Thyroid gland (tissue), 4 donors: ENCODE data around the gene STIM1. TPM values are rescaled to one million over a fixed set of nuclear protein-coding genes. Genes with fewer than 3 reads are reported as not detected.
A peak's percentile ranks its signal among the peaks of the same experiment; 100 is the strongest.

Experiments
- DNase-seq, 2 donors: peaks; one replicate each; pipeline ENCODE4 v3.0.0-alpha.2; 2019
- H3K27ac ChIP-seq, 3 donors: fragments of 200-600 bp; sonication (generic); 1 replicate in 2 of 3; 2 replicates in 1 of 3; pipeline ENCODE4 v1.5.1; 2016 to 2019; ENCODE audit warnings: mild to moderate bottlenecking in 1 of 3, moderate library complexity in 1 of 3
- H3K27me3 ChIP-seq: fragments of 200-600 bp; sonication (generic); one replicate; pipeline ENCODE4 v1.5.1; 2019
- H3K36me3 ChIP-seq, 2 donors: fragments of 200-600 bp; sonication (generic); one replicate each; pipeline ENCODE4 v1.5.1; 2016 to 2019
- H3K4me1 ChIP-seq, 2 donors: fragments of 200-600 bp; sonication (generic); one replicate each; pipeline ENCODE4 v1.5.1; 2017 to 2019
- H3K4me3 ChIP-seq, 3 donors: fragments of 200-600 bp; sonication (generic); replicated peaks in 1 of 3; 1 replicate in 2 of 3; 2 replicates in 1 of 3; pipeline ENCODE4 v1.5.1; 2016; ENCODE audit warnings: mild to moderate bottlenecking in 1 of 3
- H3K9me3 ChIP-seq: fragments of 200-600 bp; sonication (generic); one replicate; pipeline ENCODE4 v1.5.1; 2017
- POLR2A ChIP-seq, 2 donors: fragments of 450-650 bp; IDR thresholded peaks; one replicate each; pipeline ENCODE4 v1.6.1; 2017; ENCODE audit warnings: antibody characterized with exemption in 2 of 2, mild to moderate bottlenecking in 2 of 2, moderate library complexity in 1 of 2
- WGBS, 2 donors: methylation state at CpG; one replicate each; pipeline ENCODE4 v1.1.5; 2017; 5-methylcytosine and 5-hydroxymethylcytosine counted together
- intact Hi-C: fragments of 100-400 bp; cut with DNase I; formaldehyde crosslinking; loops from one replicate; pipeline ENCODE4 v1.15.1; 2023
- total RNA-seq, 4 donors: library from RNA; depleted of rRNA; stranded (reverse); fragments of >200 nt; gene quantifications; one replicate each; pipeline ENCODE4 v1.2.3, GENCODE V29; 2016
- TF ChIP-seq, protein P1 (sequence below), 6 experiments: fragments of 200-600 bp in 3 of 6; fragments of 450-650 bp in 3 of 6; sonication (generic) in 3 of 6; IDR thresholded peaks; one replicate each; pipeline ENCODE4 v1.5.1; 2016 to 2019; ENCODE audit warnings: antibody characterized with exemption in 6 of 6, mild to moderate bottlenecking in 2 of 6, inconsistent platforms in 1 of 6, moderate library complexity in 1 of 6

Gene STIM1
- total RNA-seq, 4 donors from 2014 or later: 54.3 to 89.2 (median 71.0) TPM

DNA sequence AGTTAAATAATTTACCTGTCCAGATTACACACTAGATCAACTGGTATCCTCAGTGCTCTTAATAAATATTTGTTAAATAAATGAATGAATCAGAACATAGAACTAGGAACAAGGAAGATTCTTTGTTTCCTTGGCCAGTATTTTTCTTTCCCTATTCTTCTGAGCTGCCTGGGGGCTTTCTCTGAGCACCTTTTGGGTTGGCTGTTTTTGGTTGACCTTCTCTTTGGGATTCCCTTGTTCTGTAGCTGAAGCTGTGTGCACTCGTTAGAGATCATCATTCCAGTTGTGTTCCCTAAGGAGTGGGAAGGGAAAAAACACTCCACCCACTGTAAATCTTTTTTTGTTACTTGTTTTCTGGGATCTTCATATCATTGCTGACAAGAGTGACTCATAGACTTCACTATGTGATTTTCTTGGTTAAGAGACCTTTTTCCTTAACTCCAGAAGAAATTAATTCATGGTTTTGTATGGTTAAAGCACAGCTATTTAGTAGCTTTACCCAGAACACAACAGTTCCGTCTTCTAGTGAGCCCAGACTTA, 84.3 kb downstream of the STIM1 start:
- H3K27ac ChIP-seq: peak overlapping the region in 2 of 3 donors; percentile 15 to 44
- H3K4me1 ChIP-seq: peaks cover 50 to 66% of the 10 kb centered on the region in 2 donors
- WGBS, 2 donors: 78 to 82% methylated on average over 2 of the region's 2 CpGs
- no peaks in the 10 kb centered on the region for H3K36me3 ChIP-seq
- no peaks in the 10 kb centered on the region for H3K9me3 ChIP-seq
- intact Hi-C loops: no loop called here
- H3K27me3 ChIP-seq: no peaks in the 10 kb centered on the region
- no peak overlapping the region for H3K4me3 ChIP-seq
- TF ChIP-seq POLR2A (IDR thresholded peaks at IDR 0.05): no peak
- TF ChIP-seq, protein P1, sequence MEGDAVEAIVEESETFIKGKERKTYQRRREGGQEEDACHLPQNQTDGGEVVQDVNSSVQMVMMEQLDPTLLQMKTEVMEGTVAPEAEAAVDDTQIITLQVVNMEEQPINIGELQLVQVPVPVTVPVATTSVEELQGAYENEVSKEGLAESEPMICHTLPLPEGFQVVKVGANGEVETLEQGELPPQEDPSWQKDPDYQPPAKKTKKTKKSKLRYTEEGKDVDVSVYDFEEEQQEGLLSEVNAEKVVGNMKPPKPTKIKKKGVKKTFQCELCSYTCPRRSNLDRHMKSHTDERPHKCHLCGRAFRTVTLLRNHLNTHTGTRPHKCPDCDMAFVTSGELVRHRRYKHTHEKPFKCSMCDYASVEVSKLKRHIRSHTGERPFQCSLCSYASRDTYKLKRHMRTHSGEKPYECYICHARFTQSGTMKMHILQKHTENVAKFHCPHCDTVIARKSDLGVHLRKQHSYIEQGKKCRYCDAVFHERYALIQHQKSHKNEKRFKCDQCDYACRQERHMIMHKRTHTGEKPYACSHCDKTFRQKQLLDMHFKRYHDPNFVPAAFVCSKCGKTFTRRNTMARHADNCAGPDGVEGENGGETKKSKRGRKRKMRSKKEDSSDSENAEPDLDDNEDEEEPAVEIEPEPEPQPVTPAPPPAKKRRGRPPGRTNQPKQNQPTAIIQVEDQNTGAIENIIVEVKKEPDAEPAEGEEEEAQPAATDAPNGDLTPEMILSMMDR (IDR thresholded peaks at IDR 0.05): no peak
- no peak for DNase-seq

DNA sequence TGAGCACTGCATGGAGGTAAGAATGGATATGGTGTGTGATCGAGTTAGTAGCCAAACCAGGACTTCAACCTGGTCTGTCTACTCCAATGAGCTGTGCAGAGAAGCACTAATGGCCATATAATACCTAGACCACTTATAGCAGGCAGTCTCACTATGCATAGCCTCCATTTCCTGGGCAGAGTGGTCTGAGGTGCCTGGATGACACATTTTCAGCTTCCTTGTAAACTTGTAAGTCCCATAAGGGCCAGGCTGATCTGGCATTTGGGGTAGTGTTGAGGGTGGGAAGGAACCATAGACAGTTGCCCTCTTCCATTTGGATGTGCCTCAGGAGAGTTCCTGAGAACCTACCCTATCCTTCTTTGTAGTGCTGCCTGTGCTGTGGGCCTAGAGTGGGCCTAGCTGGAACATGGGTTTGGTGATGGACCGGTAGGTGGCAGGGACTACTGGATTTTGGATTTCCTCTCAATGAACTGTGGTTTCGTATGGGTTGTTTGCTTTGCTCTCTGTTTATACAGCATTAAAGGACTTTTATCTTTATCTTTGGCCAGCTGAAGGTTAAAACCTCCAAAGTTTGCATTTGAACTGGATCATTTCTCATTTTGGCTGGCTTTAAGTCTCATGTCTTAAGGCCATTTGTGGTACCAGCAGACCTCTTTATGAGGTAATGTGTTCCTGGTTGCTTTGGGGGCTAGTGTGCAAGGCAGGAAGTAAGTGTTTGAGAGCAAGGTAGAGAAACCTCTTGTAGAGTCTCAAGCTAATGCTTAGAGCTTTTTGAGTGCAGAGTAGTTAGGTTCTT, 86.9 kb downstream of the STIM1 start:
- intact Hi-C loops: no loop called here
- Histone ChIP-seq H3K36me3 (no peaks in the 10 kb centered on the region), H3K4me3 (no peak overlapping the region), H3K9me3 (no peaks in the 10 kb centered on the region), H3K4me1 (peaks cover 70 to 74% of the 10 kb centered on the region in 2 donors), H3K27ac (peak overlapping the region; percentile 39 to 90 (median 90)), H3K27me3 (no peaks in the 10 kb centered on the region)
- no peak for TF ChIP-seq POLR2A (IDR thresholded peaks at IDR 0.05)
- TF ChIP-seq, protein P1 (IDR thresholded peaks at IDR 0.05): no peak
- 41 to 50% methylated on average over 3 of the region's 3 CpGs for WGBS, 2 donors
- no peak for DNase-seq

DNA sequence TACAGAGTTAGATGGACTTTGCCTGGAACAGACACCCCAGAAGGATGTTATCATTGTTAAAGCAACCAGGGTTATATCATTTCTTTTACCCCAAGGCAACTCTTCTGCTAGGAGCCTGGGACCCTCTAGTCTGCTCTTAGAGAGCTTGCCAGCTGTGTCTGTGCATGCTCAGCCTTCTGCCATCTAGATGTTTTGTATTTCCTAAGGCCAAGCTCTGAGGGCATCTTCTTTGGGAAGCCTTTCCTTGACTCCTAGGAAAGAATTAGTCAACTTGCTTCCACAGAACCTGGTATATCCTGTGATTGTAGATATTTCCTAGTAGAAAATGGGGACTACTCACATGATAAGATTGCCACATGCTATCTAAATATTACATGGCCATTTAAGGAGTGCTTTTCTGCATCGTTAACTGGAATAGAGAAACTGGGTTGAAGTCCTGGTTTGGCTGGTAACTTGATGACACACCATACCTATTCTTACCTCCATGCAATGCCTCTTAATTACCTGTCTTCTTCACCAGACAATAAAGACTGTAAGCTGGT, 87.6 kb downstream of the STIM1 start:
- H3K4me3 ChIP-seq: no peak overlapping the region
- peaks cover 73 to 81% of the 10 kb centered on the region in 2 donors for H3K4me1 ChIP-seq
- 44 to 70% methylated on average over 1 of the region's 1 CpG for WGBS, 2 donors
- H3K27ac ChIP-seq: peak overlapping the region; percentile 39 to 90 (median 90)
- no peak for DNase-seq
- no peaks in the 10 kb centered on the region for H3K9me3 ChIP-seq
- intact Hi-C loops: no loop called here
- no peaks in the 10 kb centered on the region for H3K36me3 ChIP-seq
- H3K27me3 ChIP-seq: no peaks in the 10 kb centered on the region
- TF ChIP-seq POLR2A (IDR thresholded peaks at IDR 0.05): no peak
- TF ChIP-seq, protein P1 (IDR thresholded peaks at IDR 0.05): no peak

DNA sequence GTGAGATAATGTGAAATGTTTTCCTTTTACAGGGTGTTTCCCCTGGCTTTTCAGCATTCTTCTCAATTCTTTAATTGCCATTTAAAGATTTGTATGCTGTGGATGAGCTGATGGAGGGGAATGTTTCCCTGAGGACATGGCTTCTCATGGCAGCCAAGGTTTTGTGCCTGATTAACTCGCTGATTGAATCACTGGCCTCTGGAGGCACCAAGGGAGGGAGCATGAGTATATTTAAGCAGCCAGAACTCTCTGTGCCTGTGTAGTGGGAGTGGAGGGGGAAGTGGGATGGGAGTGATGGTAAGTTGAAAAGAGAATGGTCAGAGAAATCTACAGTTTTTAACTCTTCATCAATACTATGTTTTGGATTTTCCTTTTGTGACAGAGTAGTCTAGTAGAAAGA, 88.7 kb downstream of the STIM1 start:
- Histone ChIP-seq H3K27me3 (no peaks in the 10 kb centered on the region), H3K27ac (peak overlapping the region; percentile 88 to 90 (median 90)), H3K4me3 (no peak overlapping the region), H3K36me3 (no peaks in the 10 kb centered on the region), H3K4me1 (peaks cover 78 to 85% of the 10 kb centered on the region in 2 donors), H3K9me3 (no peaks in the 10 kb centered on the region)
- DNase-seq: peak; percentile 41 to 53
- WGBS, 2 donors: 48 to 50% methylated on average over 1 of the region's 1 CpG
- TF ChIP-seq POLR2A (IDR thresholded peaks at IDR 0.05): peak in 1 of 2 donors; percentile 29
- TF ChIP-seq, protein P1 (IDR thresholded peaks at IDR 0.05): no peak
- intact Hi-C loops: no loop called here
